ENCODE results near the gene SPEF1.

SPEF1 gene

DNA sequence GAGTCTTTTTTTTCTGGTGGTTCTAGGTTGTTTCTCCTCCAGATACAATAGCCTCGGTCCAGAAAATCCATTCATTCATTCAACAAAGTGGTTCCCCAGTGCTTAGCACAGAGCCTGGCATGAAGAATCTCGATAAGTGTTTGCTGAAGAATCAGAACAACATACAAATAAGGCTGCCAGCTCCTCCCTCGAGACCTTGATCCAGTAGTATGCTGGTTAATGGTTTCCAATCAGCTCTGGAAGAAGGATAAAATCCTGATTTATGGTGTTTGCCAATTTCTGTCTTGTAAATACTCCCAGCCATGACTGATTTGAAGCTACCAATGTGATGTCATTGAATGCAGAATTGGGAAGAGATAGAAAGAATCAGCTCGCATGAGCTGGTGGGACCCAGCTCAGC, 45.5 kb downstream of the SPEF1 start:
- TF ChIP-seq CEBPB (IDR thresholded peaks at IDR 0.05) = no peak
- no peak for TF ChIP-seq TEAD4 (IDR thresholded peaks at IDR 0.05)
- TF ChIP-seq, protein P1, sequence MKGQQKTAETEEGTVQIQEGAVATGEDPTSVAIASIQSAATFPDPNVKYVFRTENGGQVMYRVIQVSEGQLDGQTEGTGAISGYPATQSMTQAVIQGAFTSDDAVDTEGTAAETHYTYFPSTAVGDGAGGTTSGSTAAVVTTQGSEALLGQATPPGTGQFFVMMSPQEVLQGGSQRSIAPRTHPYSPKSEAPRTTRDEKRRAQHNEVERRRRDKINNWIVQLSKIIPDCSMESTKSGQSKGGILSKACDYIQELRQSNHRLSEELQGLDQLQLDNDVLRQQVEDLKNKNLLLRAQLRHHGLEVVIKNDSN (IDR thresholded peaks at IDR 0.05) = no peak
- no peak for TF ChIP-seq EP300 (IDR thresholded peaks at IDR 0.05; ENCODE audit: borderline replicate concordance)
- TF ChIP-seq NFIC (IDR thresholded peaks at IDR 0.05) = no peak
- TF ChIP-seq TAF1 (IDR thresholded peaks at IDR 0.05; ENCODE audit: low read depth) = no peak
- TF ChIP-seq FOXM1 (IDR thresholded peaks at IDR 0.05; ENCODE audit: borderline replicate concordance, low read depth) = no peak
- no peak for TF ChIP-seq CREB1 (IDR thresholded peaks at IDR 0.05; ENCODE audit: low read depth)
- TF ChIP-seq YY1 (IDR thresholded peaks at IDR 0.05; ENCODE audit: low read depth) = no peak
- no peak for TF ChIP-seq RAD21 (IDR thresholded peaks at IDR 0.05; ENCODE audit: low read depth)

DNA sequence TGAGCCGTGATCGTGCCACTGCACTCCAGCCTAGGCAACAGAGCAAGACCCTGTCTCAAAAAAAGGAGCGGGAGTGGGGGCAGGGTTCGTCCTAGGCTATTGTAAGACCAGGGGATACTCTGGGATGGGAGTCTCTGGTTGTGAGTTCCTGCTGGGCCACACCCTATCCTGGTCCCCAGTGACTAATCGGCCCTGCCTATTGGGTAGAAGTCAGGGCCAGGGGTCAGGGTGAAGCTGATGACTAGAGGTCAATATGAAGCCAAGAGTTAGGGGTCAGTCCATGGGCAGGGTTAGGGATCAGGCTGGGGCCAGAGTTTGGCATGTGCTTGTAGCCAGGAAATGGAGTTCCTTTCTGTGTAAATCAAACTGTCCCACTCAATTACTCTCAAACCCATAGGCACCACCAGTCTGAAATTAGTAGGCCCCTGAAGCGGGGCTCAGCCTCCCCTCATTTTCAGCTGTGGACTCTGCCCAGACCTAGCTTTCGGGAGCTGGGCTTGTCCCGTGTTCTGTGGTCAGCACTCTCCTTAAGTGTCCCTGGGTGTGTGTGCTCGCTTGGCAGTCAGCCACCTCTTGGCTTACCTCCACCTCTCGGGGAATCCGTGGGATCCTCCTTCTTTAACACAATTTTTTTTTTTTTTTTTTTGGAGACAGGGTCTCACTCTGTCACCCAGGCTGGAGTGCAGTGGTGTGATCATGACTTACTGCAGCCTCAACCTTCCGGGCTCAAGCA, 47.0 kb downstream of the SPEF1 start:
- TF ChIP-seq, protein P1 (IDR thresholded peaks at IDR 0.05) = no peak
- TF ChIP-seq EGR1 (IDR thresholded peaks at IDR 0.05) (no peak), ZBTB7A (IDR thresholded peaks at IDR 0.05; ENCODE audit: low read depth) (no peak), RAD21 (IDR thresholded peaks at IDR 0.05; ENCODE audit: low read depth) (no peak), TAF1 (IDR thresholded peaks at IDR 0.05; ENCODE audit: low read depth) (no peak), FOXM1 (IDR thresholded peaks at IDR 0.05; ENCODE audit: borderline replicate concordance, low read depth) (no peak), EP300 (IDR thresholded peaks at IDR 0.05; ENCODE audit: borderline replicate concordance) (no peak), CREB1 (IDR thresholded peaks at IDR 0.05; ENCODE audit: low read depth) (no peak), YY1 (IDR thresholded peaks at IDR 0.05; ENCODE audit: low read depth) (no peak), TCF12 (IDR thresholded peaks at IDR 0.05; ENCODE audit: low read depth) (no peak), CEBPB (IDR thresholded peaks at IDR 0.05) (no peak)
- TF ChIP-seq, protein P2, sequence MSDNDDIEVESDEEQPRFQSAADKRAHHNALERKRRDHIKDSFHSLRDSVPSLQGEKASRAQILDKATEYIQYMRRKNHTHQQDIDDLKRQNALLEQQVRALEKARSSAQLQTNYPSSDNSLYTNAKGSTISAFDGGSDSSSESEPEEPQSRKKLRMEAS (IDR thresholded peaks at IDR 0.05) = no peak

DNA sequence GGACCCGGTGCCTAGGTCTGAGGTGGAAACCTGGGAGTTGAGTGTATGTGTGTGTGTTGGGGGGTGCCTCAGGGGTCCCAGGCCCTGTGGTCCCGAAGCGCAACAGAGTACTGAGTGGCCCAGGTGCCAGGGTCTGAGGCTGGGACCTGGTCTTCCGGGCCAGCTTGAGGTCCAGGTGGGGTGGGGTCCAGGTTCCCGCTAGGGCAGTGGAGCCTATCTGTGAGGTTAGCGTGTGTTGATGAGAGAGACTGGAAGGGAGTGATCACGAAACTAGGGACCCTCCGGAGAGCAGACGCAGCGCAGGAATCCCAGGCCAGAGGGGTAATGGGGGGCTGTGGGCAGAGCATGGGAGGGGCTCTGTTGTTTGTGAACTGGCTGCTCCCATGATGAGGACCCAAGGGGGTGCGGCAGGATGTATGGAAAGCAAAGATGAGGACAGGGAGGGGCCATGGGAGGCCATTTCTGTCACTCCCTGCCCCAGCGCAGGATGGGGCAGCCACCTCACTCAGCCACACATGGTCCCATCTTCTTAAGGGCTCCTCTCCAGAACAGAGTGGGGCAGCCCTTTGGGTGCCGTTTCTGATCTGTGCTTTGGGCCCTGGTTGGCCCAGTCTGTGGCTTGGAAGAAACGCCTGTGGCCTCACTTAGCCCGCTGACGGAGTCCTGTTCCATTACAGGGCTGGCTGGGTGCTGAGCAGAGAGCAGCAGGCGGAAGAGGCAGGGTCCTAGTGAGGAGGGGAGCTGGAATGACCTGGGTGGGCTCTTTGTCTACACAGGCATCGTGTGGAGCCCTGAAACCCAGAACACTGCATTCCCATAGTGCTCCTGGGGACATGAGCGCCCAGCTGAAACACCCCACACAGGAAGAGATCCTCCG, 47.9 kb downstream of the SPEF1 start:
- TF ChIP-seq ZBTB7A (IDR thresholded peaks at IDR 0.05; ENCODE audit: low read depth) (no peak), CEBPB (IDR thresholded peaks at IDR 0.05) (no peak), TCF12 (IDR thresholded peaks at IDR 0.05; ENCODE audit: low read depth) (no peak), CREB1 (IDR thresholded peaks at IDR 0.05; ENCODE audit: low read depth) (no peak), TEAD4 (IDR thresholded peaks at IDR 0.05) (no peak)
- TF ChIP-seq, protein P1 (IDR thresholded peaks at IDR 0.05) = no peak

DNA sequence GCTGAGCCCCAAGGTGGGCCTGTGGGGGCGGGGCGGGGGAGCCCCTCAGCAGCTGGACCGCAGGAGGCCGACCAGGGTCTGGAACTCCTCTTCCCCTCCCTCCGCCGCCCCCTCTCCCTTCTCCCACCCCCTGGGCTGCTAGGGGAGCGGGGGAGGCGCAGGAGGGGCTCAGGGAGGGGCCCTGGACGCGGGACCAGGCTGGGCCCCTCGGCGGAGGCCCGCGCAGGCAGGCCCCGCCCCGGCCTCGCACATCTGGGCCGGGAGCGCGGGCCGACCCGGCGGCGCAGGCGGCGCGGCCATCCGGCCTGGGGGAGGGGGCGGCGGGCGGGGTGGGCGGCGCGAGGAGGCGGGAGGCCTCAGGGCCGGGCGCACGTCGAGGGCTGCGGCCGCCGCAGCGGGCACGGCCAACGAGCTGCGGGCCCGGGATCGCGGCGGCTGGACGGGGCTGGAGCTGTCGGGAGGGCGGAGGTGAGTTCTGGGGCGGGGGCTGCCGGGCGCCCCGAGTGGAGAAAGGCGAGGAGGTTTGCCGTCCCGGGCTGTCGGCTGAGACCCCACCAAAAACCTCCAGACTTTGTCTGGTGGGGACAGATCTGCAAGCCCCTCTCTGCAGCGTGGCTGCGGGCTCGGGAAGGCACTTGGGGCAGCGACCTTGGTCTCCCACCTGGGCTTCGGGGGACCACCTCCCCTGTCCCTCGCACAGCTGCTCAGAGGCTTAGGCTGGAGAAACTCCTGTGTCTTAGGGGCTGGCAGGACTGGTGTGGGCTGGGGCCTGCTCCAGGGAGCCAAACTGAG, 48.7 kb downstream of the SPEF1 start, which contains the start of gene HSPA12B:
TSS of gene HSPA12B (plus strand) at position 359 of the 792 bp plus-strand sequence. CDS start 5,990 bp downstream, outside the sequence.
- no peak for TF ChIP-seq TAF1 (IDR thresholded peaks at IDR 0.05; ENCODE audit: low read depth)
- TF ChIP-seq TEAD4 (IDR thresholded peaks at IDR 0.05) = no peak
- no peak for TF ChIP-seq NFIC (IDR thresholded peaks at IDR 0.05)
- TF ChIP-seq, protein P2 (IDR thresholded peaks at IDR 0.05) = no peak
- no peak for TF ChIP-seq CEBPB (IDR thresholded peaks at IDR 0.05)
- TF ChIP-seq, protein P1 (IDR thresholded peaks at IDR 0.05) = no peak
- TF ChIP-seq ZBTB7A (IDR thresholded peaks at IDR 0.05; ENCODE audit: low read depth) = no peak
- TF ChIP-seq EGR1 (IDR thresholded peaks at IDR 0.05) = no peak
- TF ChIP-seq CREB1 (IDR thresholded peaks at IDR 0.05; ENCODE audit: low read depth) = no peak
- TF ChIP-seq YY1 (IDR thresholded peaks at IDR 0.05; ENCODE audit: low read depth) = no peak

DNA sequence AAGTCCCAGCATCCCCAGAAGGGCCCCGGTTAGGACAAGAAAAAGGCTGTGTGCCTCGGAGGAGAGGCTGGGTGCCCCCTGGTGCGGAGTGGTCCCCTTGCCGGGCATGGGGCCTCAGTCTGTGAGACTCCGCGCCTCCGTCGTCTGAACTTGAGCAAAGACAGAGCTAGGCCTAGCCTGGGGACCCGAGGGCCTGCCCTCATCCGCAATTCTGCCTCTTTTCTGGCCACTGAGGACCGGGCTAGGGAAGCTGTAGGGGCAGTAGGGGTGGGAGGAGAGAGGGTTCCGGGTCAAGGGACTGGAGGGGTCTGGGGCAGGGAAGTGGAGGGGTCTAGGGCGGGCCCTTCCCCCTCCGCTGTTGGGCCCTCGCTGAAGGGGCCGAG, 49.3 kb downstream of the SPEF1 start:
- TF ChIP-seq, protein P1 (IDR thresholded peaks at IDR 0.05) = no peak
- TF ChIP-seq RAD21 (IDR thresholded peaks at IDR 0.05; ENCODE audit: low read depth) (no peak), ZBTB7A (IDR thresholded peaks at IDR 0.05; ENCODE audit: low read depth) (no peak), TAF1 (IDR thresholded peaks at IDR 0.05; ENCODE audit: low read depth) (no peak)

DNA sequence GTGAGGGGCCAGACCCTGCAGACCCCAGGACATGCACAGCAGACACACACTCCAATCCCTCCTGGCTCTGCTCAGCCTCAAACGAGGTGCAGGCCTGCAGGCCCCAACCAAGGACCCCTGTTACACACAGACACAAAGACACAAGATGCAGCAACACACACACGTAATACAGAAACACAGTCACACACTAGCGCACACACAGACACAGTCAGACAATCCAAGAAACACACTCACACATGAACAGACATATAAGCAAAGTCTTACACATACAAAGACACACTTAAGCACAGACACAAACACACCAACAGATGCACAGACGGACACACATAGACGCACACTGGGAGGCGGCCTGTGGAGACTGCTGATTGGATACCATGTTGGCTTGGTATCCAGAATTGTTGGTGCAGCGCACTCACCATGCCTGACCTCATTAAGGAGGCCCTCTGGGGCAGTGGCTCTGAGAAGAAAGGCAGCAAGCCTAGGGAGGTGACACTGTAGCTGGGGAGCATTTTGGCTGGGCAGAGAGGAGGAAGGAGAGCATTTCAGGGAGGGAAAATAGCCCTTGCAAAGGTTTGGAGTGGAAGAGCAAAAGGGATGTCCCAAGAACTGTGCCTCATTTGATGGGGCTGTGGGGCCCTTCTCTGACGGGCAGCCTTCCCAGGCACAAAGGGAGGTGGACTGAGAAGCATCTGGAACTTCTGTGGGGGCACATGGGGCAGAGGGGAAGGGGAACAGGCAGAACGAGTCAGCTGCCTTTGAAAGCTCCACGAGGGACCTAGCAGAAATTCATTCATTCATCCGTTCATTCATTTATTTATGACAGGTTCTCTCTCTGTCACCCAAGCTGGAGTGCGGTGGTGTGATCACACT, 50.2 kb downstream of the SPEF1 start:
- TF ChIP-seq FOXM1 (IDR thresholded peaks at IDR 0.05; ENCODE audit: borderline replicate concordance, low read depth) = no peak

All from Ishikawa (cell line).